CD14-positive monocyte (primary cell): Measurements from ENCODE around the gene CYB561D2. TPM values are rescaled to one million over a fixed set of nuclear protein-coding genes. Genes with fewer than 3 reads are reported as not detected.

Experiments
- DNase-seq, 3 donors: peaks; one replicate each; pipeline ENCODE4 v3.0.0-alpha.2; 2011 to 2022
- H2AFZ ChIP-seq: 2 replicates; pipeline ENCODE4 v1.6.0; 2012; ENCODE audit warnings: mild to moderate bottlenecking, low read depth, low read length, inconsistent platforms; ENCODE audit not compliant: insufficient read depth, poor library complexity, severe bottlenecking
- H3K27ac ChIP-seq, 2 donors: 1 replicate in 1 of 2; 2 replicates in 1 of 2; pipeline ENCODE4 v1.5.1; 2012 to 2013; ENCODE audit warnings: low read length in 2 of 2, control low read depth in 1 of 2, inconsistent platforms in 1 of 2, low read depth in 1 of 2, mild to moderate bottlenecking in 1 of 2
- H3K27me3 ChIP-seq, 2 donors: one replicate each; pipeline versions ENCODE4 v1.6.0 to v1.6.1; 2011 to 2013; ENCODE audit warnings: low read length in 2 of 2; ENCODE audit not compliant: control insufficient read depth in 2 of 2, insufficient read depth in 2 of 2
- H3K36me3 ChIP-seq, 2 donors: replicated peaks in 1 of 2; 1 replicate in 1 of 2; 2 replicates in 1 of 2; pipeline versions ENCODE4 v1.5.1 to v1.6.1; 2012 to 2013; ENCODE audit warnings: low read length in 2 of 2, control low read depth in 1 of 2, inconsistent platforms in 1 of 2, mild to moderate bottlenecking in 1 of 2; ENCODE audit not compliant: insufficient read depth in 2 of 2, control insufficient read depth in 1 of 2
- H3K4me1 ChIP-seq, 2 donors: 1 replicate in 1 of 2; 2 replicates in 1 of 2; pipeline versions ENCODE4 v1.5.1 to v1.6.1; 2012 to 2013; ENCODE audit warnings: low read length in 2 of 2, control low read depth in 1 of 2, inconsistent platforms in 1 of 2, mild to moderate bottlenecking in 1 of 2, moderate library complexity in 1 of 2; ENCODE audit not compliant: insufficient read depth in 2 of 2, control insufficient read depth in 1 of 2
- H3K4me2 ChIP-seq: replicated peaks from 2 replicates; pipeline ENCODE3; 2012; ENCODE audit warnings: low read length, moderate library complexity, mild to moderate bottlenecking; ENCODE audit not compliant: poor library complexity, severe bottlenecking; ENCODE audit errors: extremely low read depth
- H3K4me3 ChIP-seq, 3 experiments: fragments of 200-600 bp in 1 of 3; sonication (generic) in 1 of 3; replicated peaks in 1 of 3; 1 replicate in 2 of 3; 2 replicates in 1 of 3; pipeline ENCODE4 v1.5.1; 2011 to 2013; ENCODE audit warnings: low read length in 3 of 3, mild to moderate bottlenecking in 3 of 3, control low read depth in 2 of 3, low read depth in 2 of 3, inconsistent platforms in 1 of 3, moderate library complexity in 1 of 3
- H3K79me2 ChIP-seq: 2 replicates; pipeline ENCODE4 v1.6.0; 2012; ENCODE audit warnings: mild to moderate bottlenecking, control low read depth, inconsistent platforms, low read length, moderate library complexity; ENCODE audit not compliant: insufficient read depth
- H3K9ac ChIP-seq: 2 replicates; pipeline ENCODE4 v1.6.0; 2017; ENCODE audit warnings: low read length, mild to moderate bottlenecking; ENCODE audit not compliant: insufficient read depth, poor library complexity, severe bottlenecking
- H3K9me3 ChIP-seq, 2 donors: replicated peaks in 1 of 2; 1 replicate in 1 of 2; 2 replicates in 1 of 2; pipeline versions ENCODE4 v1.5.1 to v1.6.1; 2012 to 2013; ENCODE audit warnings: low read length in 2 of 2, control low read depth in 1 of 2; ENCODE audit not compliant: control insufficient read depth in 1 of 2, insufficient read depth in 1 of 2
- H4K20me1 ChIP-seq: 2 replicates; pipeline ENCODE4 v1.6.0; 2012; ENCODE audit warnings: mild to moderate bottlenecking, low read length, control low read depth, moderate library complexity; ENCODE audit not compliant: insufficient read depth
- H3K27ac Mint-ChIP-seq, 7 donors: one replicate each; pipeline ENCODE4 v1.8.0; 2020; ENCODE audit warnings: mild to moderate bottlenecking in 7 of 7, mixed read lengths in 7 of 7, moderate library complexity in 6 of 7, inconsistent platforms in 2 of 7
- H3K27me3 Mint-ChIP-seq, 3 donors: one replicate each; pipeline ENCODE4 v1.8.0; 2021 to 2022; ENCODE audit warnings: low read depth in 3 of 3, mild to moderate bottlenecking in 3 of 3, mixed read lengths in 3 of 3, moderate library complexity in 3 of 3, inconsistent platforms in 1 of 3
- H3K36me3 Mint-ChIP-seq, 2 donors: one replicate each; pipeline ENCODE4 v1.8.0; 2020; ENCODE audit warnings: mixed read lengths in 2 of 2, inconsistent platforms in 1 of 2, mild to moderate bottlenecking in 1 of 2
- H3K4me1 Mint-ChIP-seq: one replicate; pipeline ENCODE4 v1.8.0; 2020; ENCODE audit warnings: mild to moderate bottlenecking, mixed read lengths
- H3K4me3 Mint-ChIP-seq, 2 donors: one replicate each; pipeline ENCODE4 v1.8.0; 2020; ENCODE audit warnings: mild to moderate bottlenecking in 2 of 2, mixed read lengths in 2 of 2, moderate library complexity in 1 of 2
- H3K9me3 Mint-ChIP-seq, 7 donors: one replicate each; pipeline ENCODE4 v1.8.0; 2020 to 2022; ENCODE audit warnings: mixed read lengths in 7 of 7, mild to moderate bottlenecking in 6 of 7, moderate library complexity in 6 of 7, inconsistent platforms in 2 of 7
- CTCF ChIP-seq: fragments of 200-600 bp; IDR thresholded peaks from one replicate; pipeline ENCODE4 v1.8.0; 2022; ENCODE audit warnings: antibody characterized with exemption, mild to moderate bottlenecking
- WGBS: methylation state at CpG from one replicate; pipeline ENCODE4 v1.1.5; 2013; ENCODE audit warnings: missing lambda C conversion rate; ENCODE audit not compliant: insufficient coverage; 5-methylcytosine and 5-hydroxymethylcytosine counted together
- intact Hi-C, 2 donors: fragments of 100-400 bp; cut with micrococcal nuclease; formaldehyde crosslinking; loops; one replicate each; pipeline versions ENCODE4 v1.15.0 to v1.15.1; 2023
- polyA plus RNA-seq, 3 donors: library from polyadenylated mRNA; depleted of rRNA in 1 of 3; unstranded in 2 of 3; stranded (reverse) in 1 of 3; fragments of 300-500 nt in 2 of 3; fragments of >200 nt in 1 of 3; fragmentation: Illumina TruSeq in 2 of 3; gene quantifications; 1 replicate in 2 of 3; 2 replicates in 1 of 3; pipeline ENCODE4 v1.2.3, GENCODE V29; 2012 to 2021

The CYB561D2 gene
- polyA plus RNA-seq, 3 donors, result 78.9 to 94.0 (median 82.5) TPM

DNA sequence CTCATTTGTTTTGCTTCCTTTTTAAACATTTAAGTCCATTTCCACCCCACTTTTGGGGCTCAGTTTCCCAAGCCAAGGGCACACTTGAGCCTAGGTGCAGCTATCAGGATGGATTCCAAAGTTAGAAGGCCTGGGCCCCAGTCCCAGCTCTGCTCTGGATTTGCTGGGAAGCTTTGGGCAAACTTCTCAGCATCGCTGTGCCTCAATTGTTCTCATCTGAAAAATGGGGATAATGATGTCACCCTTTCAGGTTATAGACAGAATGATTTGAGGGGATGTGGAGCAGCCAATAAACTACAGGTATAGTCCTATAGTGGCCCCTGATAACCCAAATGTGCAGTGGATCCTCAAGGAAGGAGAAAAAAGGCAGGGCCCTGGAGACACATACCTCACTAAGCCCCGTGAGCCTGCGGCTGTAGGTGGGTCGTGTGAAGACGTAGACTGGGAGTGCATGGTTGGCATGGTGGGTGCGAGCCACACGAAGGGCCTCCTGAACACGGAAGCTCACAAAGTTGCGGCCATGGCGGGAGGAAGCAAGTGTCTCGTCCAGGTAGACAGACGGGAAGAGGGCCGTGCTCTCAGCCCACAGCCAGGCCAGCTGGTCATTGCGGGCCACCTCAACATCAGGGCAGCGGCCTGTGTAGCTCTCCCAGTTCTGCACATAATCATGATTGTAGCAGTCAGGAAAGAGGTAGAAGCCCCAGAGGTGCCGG lies 31.3 kb upstream of the CYB561D2 start:
- Mint-ChIP-seq H3K4me1 (peaks cover 67% of the 10 kb centered on the region), H3K27me3 (peaks cover 0 to 6% (median 2%) of the 10 kb centered on the region in 3 donors), H3K9me3 (no peaks in the 10 kb centered on the region), H3K36me3 (peaks cover 20 to 39% of the 10 kb centered on the region in 2 donors), H3K4me3 (peak overlapping the region; percentile 66 to 85), H3K27ac (peak overlapping the region in 5 of 7 donors; percentile 79 to 92 (median 85))
- no peaks in the 10 kb centered on the region for H3K9me3 ChIP-seq
- peak overlapping the region in 1 of 3 experiments; percentile 90 for H3K4me3 ChIP-seq
- H3K27me3 ChIP-seq, result no peaks in the 10 kb centered on the region
- peak overlapping the region; percentile 80 for H2AFZ ChIP-seq
- peaks cover 0 to 29% of the 10 kb centered on the region in 2 donors for H3K36me3 ChIP-seq
- peak overlapping the region; percentile 87 for H3K4me2 ChIP-seq
- H3K4me1 ChIP-seq, result peaks cover 64 to 74% of the 10 kb centered on the region in 2 donors
- intact Hi-C loops, result no loop called here
- peak overlapping the region; percentile 54 for H3K9ac ChIP-seq
- WGBS, result 98% methylated on average over 15 of the region's 16 CpGs
- DNase-seq, result no peak
- H3K79me2 ChIP-seq, result peaks cover 21% of the 10 kb centered on the region
- no peak for TF ChIP-seq CTCF
- peak overlapping the region; percentile 18 to 81 for H3K27ac ChIP-seq
- H4K20me1 ChIP-seq, result no peaks in the 10 kb centered on the region

DNA sequence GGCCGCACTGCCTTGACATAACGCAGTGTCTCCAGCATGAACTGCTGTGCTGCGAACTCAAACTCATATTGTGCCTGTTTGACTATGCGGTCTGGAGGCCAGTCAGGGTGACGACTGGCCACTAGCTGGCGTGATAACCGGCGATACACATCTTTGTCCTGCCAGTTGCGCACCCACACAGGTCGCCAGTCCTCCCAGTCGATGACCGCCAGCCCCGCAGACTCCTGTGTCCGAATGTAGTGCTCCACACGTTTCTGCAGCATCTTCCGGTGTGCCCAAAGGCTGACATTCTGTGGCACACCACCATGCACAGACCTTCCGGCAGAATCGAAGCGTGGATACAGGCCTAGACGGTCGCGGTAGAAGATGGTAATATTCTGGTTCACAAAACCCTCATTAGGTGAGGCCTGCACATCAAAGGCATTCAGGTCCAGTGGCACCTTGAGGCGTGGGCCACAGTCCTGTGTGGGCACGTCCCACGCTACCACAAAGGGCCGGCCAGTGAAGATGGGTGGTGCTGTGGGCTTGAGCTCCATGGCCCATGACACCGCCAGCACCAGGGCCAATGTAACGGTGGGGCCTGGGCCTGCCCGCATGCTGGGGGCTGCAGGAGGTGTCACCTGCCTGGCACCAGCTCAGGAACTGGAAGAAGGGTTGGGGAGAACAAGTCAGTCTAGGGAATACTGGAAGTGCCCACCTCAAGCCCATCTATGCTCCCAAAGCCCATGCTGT lies 30.6 kb upstream of the CYB561D2 start:
- Histone ChIP-seq H3K79me2 (peaks cover 21% of the 10 kb centered on the region), H3K9ac (peak overlapping the region; percentile 90), H3K27ac (peak overlapping the region; percentile 18 to 81), H3K4me2 (peak overlapping the region; percentile 87), H3K9me3 (no peaks in the 10 kb centered on the region), H2AFZ (no peak overlapping the region), H3K4me1 (peaks cover 71 to 81% of the 10 kb centered on the region in 2 donors), H3K4me3 (peak overlapping the region; percentile 60 to 90 (median 77)), H3K27me3 (no peaks in the 10 kb centered on the region), H4K20me1 (peaks cover 2% of the 10 kb centered on the region), H3K36me3 (peaks cover 0 to 28% of the 10 kb centered on the region in 2 donors)
- H3K27me3 Mint-ChIP-seq, result peaks cover 0 to 5% (median 2%) of the 10 kb centered on the region in 3 donors
- H3K9me3 Mint-ChIP-seq, result no peaks in the 10 kb centered on the region
- peak overlapping the region; percentile 86 to 94 for H3K4me3 Mint-ChIP-seq
- peaks cover 22 to 41% of the 10 kb centered on the region in 2 donors for H3K36me3 Mint-ChIP-seq
- no peak for TF ChIP-seq CTCF
- 97% methylated on average over 26 of the region's 29 CpGs for WGBS
- intact Hi-C loops, result loop anchor here (2.0 kb wide), 1 partner anchor 21 kb away; the partner anchor contains the start of genes HYAL3 (in 2 of the 2) and NAA80 (in 2 of the 2)
- H3K4me1 Mint-ChIP-seq, result peaks cover 74% of the 10 kb centered on the region
- DNase-seq, result no peak
- peak overlapping the region in 3 of 7 donors; percentile 74 to 87 (median 80) for H3K27ac Mint-ChIP-seq
